Epidermal melanocyte (primary cell): ENCODE results near the gene ZBTB21.

Source experiments
- DNase-seq: peaks from one replicate; pipeline ENCODE4 v3.0.0; 2011; ENCODE audit warnings: low spot score; ENCODE audit not compliant: insufficient read length

Gene ZBTB21

GRCh38 chr21:42009831-42010506, at the start of gene ZBTB21:
Gene ZBTB21, minus strand, starts transcription at chr21:42010360. Its CDS starts 16,265 bp downstream, at chr21:41994095.
- DNase-seq: peak; percentile 89

- no peak for DNase-seq
Observed at GRCh38 chr21:42059721-42060120, 49.6 kb upstream of the ZBTB21 start.

DNA sequence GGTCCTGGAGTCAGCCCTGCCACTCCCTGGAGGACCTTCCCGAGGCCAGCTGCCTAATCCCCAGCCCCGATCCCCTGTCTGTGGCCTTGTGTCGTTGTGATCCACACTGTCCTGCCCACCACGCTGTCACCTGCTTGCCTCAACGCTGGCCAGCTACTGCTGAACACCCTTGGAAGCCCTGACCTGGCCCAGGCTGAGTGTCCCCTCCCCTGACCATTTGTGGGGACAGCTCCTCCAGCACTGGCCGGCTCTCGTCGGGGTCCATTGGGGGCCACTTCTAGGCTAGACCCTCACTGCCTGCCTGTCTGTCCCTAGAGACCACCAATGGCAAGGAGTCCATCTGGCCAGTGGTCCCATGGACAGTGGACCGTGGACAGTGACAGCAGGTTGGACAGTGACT, 49.0 kb upstream of the ZBTB21 start:
- DNase-seq: no peak

DNA sequence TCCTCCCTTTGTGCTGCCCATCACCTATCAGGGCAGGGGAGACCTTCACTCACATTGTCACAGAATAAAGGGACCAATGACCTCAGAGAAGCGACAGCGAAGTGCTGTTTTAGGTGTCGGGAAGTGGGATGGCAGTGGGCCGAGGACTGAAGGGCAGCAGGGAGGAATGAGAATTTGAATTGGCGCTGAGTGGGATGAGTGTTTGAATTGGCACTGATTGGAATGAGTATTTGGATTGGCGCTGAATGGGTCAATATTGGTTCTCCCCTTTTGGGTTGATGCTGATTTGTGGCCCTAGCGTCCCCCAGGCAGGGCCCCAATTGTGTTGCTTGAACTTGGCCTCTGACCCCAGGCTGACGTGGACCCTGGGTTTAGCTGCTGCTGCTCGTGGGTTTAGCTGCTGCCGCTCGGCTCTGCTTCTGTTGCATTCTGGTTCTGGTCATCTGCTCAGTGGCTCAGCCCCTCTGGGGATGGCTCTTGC, 48.5 kb upstream of the ZBTB21 start:
- no peak for DNase-seq

GRCh38 chr21:42057851-42058437, 47.8 kb upstream of the ZBTB21 start:
- no peak for DNase-seq

GRCh38 chr21:42056996-42057689, 47.0 kb upstream of the ZBTB21 start:
- peak; percentile 61 for DNase-seq

DNA sequence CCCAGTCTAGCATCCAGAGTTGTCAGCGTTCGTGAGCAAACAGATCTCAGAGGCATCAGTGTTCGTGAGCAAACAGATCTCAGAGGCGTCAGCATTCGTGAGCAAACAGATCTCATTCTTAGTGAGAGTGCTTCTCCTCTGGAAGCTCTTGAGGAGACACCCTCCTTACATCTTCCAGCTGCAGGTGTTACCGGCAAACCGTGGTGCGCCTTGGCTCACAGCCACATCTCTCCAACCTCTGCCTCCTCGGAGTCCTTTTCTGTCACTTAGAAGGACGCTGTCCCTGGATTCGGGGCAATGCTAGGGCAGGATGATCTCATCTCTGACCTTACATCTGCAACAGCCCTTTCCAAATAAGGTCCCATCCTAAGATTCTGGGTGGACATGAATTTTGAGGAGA, 46.3 kb upstream of the ZBTB21 start:
- no peak for DNase-seq

DNA sequence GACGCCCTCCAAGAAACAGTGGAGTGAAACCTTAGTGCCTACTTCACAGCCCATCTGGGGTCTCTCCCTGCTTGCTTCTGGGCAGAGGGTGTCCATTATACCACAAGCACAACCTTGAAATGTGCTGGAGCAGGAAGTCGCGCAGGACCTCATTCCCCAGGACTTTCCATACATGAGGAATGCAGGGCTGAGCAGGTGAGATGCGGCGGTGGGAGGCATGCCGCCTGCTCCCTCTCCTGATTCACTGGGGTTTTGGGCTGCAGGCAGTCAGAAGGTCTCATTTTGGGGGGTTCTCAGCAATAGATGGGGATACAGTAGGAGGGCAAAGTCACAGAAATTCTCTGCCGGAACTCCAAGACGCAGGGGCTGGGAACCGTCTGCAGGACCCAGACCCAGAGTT, 45.3 kb upstream of the ZBTB21 start:
- no peak for DNase-seq

- DNase-seq: no peak
Observed at GRCh38 chr21:42051788-42052187, 41.6 kb upstream of the ZBTB21 start.

GRCh38 chr21:42049578-42050430, 39.6 kb upstream of the ZBTB21 start:
- no peak for DNase-seq

GRCh38 chr21:42048870-42049577, 38.9 kb upstream of the ZBTB21 start:
- DNase-seq: no peak

DNA sequence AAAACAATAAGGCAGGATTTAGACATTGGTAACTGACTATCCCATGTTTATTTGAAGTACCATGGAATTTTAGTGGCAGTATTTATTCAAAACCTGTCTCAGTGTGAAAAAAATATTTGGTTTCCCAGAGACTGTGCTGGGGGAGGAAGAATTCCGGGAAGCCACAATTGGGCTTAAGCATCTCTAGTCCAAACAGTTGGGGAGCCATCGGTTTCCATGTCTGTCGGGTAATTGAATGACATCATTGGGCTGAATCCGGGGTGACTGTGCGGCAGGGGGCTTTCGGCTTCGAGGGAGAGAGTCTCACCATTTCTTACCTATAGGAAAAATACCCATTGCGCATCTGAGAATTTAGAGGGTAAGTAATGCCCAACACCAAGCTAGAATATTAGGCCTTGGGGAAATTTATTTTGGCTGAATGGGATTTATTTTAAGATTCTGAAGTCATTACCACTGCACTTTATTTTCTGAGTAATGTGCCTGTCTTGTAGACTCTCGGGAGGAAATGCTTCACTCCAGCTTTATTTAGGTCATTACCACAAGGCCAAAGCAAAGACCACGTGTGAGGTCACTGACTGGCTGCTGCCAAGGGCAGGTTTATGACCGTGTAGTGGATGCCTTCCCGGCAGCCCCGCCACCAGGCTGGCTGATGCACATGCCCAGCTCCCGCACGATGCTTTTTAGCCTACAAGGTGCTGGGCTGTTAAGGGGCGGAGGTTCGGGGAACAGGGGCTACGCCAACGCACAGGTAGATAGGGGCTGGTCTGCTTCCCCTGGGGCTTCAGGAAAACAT, 37.9 kb upstream of the ZBTB21 start:
- DNase-seq: peak; percentile 37

- DNase-seq: no peak
Observed at GRCh38 chr21:42044871-42045495, 34.8 kb upstream of the ZBTB21 start.

GRCh38 chr21:42043961-42044360, 33.8 kb upstream of the ZBTB21 start:
- no peak for DNase-seq

DNA sequence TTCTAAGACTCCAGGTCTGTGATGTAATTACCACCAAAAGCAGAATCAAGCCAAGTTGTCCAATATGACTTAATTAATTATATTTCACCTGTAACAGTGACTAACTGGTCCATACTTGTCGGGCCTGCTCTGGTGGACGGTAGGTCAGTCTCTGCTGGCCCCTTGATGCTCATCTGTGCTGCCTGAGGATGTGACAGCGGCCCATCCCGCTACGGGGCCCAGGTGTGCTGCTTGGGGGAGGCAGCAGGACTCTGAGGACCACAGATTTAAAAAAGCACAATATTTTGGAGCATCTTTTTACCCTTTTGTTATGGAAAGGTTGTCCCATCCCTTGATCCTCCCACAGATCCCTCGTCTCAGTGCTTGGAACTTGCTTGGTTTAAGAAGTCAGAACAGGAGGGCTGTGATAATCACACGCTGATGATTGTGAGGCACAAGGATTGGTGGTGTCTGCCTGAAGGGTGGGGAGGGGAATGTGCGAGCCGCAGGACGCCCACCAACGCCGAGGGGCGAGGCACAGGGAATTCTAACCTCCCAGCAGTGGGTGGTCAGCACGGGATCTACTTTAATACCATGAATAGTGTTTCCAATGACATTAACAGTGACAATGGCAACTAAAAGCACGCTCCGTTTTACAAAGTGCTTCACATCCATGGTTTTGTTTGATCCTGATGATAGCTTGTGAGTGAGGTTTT, 33.2 kb upstream of the ZBTB21 start:
- no peak for DNase-seq

DNA sequence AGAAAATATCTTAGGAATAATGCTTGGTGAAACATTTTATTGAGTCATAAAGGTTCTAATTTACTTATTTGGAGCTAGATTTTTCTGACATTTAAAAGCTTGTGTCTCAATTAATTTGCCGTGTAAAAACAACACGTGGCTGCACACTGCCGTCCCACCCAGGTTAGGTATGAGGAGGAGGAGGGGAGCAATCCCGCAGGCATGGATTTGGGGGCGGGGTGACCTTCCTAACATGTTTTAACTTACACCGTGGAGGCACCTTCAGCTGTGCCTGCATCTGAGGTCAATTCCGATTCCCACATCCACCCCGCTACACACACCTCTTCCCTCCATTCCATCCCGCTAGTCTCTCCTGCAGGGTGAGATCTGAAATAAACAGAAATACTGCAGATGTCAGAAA, 32.5 kb upstream of the ZBTB21 start:
- no peak for DNase-seq

GRCh38 chr21:42041711-42042110, 31.6 kb upstream of the ZBTB21 start:
- no peak for DNase-seq

- DNase-seq: no peak
Observed at GRCh38 chr21:42041246-42041645, 31.1 kb upstream of the ZBTB21 start.
